Brain microvascular endothelial cell (primary cell): ENCODE measurements around the gene DNAJC13.
"Not testable (repeated sequence)": the region's sequence is repeated elsewhere in the genome, so short reads cannot be mapped to it uniquely, and the experiment has no call there.

ENCODE experiments used
- DNase-seq: peaks from one replicate; pipeline ENCODE4 v3.0.0-alpha.2; 2020
- H3K27ac ChIP-seq: fragments of 250-450 bp; sonication (Bioruptor Pico); 2 replicates; pipeline ENCODE4 v1.5.1; 2020; ENCODE audit warnings: mild to moderate bottlenecking, moderate library complexity
- H3K27me3 ChIP-seq: fragments of 250-450 bp; sonication (Bioruptor Pico); replicated peaks from 2 replicates; pipeline ENCODE4 v1.5.1; 2020; ENCODE audit warnings: mild to moderate bottlenecking
- H3K36me3 ChIP-seq: fragments of 250-450 bp; sonication (Bioruptor Pico); replicated peaks from 2 replicates; pipeline ENCODE4 v1.5.1; 2020; ENCODE audit warnings: mild to moderate bottlenecking
- H3K4me3 ChIP-seq: 2 replicates; pipeline ENCODE4 v1.5.1; 2011; ENCODE audit warnings: low read depth, mild to moderate bottlenecking, control low read depth, low read length, moderate library complexity
- CTCF ChIP-seq: IDR thresholded peaks from 2 replicates; pipeline ENCODE4 v1.5.1; 2011; ENCODE audit warnings: low read depth, mild to moderate bottlenecking, moderate library complexity, low read length, control low read depth, inconsistent platforms; ENCODE audit errors: missing control alignments
- in situ Hi-C: cut with HindIII; loops from 2 replicates; pipeline ENCODE4 v1.10.0; 2017; ENCODE audit warnings: low sequenced_read_pairs, low pct_ligation_motif_present

Gene DNAJC13

DNA sequence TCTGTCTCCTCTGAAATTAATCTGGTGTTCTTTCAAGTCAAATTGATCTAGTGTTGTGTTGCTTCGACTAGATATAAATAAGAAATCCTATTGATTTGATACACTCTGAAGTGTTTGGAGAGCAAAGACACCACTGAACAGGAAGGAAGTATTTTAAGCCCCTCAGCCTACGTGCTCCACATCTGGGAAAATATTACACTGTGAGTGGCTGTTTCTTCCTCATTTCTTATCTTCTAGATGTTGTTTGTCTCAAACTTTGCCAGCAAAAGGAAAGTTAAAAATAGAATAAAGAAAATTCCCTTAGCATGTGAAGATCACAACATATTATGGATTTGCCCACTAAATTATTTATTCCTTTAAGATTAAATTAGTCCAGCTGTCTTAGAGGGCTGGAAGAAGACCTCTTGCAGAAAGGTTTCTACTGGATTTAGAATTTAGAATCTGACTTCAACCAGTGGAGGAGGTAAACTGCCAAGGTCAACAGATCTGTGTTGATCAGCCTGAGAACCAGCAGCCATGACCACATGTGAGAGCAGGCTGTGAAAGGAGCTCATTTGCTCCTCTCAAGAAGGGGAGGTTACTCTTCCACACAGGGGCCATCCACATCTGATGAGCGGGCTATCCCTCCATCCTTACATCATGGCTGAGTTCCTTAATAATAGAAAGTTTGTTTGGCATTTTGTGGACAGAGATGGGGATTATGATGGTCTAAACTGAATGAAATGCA lies 133.4 kb downstream of the DNAJC13 start:
- H3K4me3 ChIP-seq: no peak overlapping the region
- H3K36me3 ChIP-seq: no peaks in the 10 kb centered on the region
- no peak for TF ChIP-seq CTCF
- no peaks in the 10 kb centered on the region for H3K27me3 ChIP-seq
- in situ Hi-C loops: no loop called here
- peak; percentile 24 for DNase-seq
- H3K27ac ChIP-seq: peak overlapping the region; percentile 49

GRCh38 chr3:132553826-132554225 lies 136.5 kb downstream of the DNAJC13 start:
- in situ Hi-C loops: no loop called here
- DNase-seq: no peak
- Histone ChIP-seq H3K4me3 (no peak overlapping the region), H3K27me3 (no peaks in the 10 kb centered on the region), H3K27ac (no peak overlapping the region), H3K36me3 (no peaks in the 10 kb centered on the region)
- no peak for TF ChIP-seq CTCF

- H3K4me3 ChIP-seq: no peak overlapping the region
- H3K27ac ChIP-seq: no peak overlapping the region
- no peaks in the 10 kb centered on the region for H3K27me3 ChIP-seq
- TF ChIP-seq CTCF: no peak
- no peaks in the 10 kb centered on the region for H3K36me3 ChIP-seq
- peak; percentile 57 for DNase-seq
- in situ Hi-C loops: no loop called here
Measured at GRCh38 chr3:132554437-132554836, 137.1 kb downstream of the DNAJC13 start.

DNA sequence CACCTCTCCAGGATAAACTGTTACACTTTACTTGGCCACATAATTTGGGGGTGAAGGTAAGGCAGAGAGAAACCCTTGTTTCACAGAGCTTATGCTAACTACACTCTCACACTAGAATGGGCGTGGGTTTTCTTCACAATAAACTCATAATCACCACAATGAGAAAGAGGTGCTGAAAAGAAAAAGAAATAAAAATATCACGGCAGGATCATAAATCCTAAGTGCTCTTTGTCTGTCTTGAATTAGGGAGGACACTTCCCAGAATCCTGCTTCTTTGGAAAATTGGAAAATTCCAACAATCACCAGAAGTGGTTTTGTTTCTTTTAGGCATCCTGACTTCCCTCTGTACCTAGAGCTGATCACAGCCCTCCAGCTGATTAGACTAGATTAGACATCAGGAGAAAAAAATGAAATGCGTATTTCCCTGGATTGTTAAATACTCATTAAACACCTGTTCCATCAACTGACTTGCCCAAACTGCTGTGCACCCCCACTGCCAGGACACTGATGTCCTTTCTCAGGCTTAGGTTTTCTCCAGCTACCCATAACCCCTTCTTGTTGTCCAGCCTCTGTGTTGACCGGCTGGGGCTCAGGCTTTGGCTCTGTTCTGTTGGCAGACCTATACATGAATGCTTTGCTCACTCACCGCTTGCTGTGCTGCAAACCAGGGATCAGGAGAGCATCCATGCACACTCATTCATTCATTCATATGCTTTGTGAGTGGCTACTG lies 138.2 kb downstream of the DNAJC13 start:
- Histone ChIP-seq H3K27me3 (no peaks in the 10 kb centered on the region), H3K36me3 (no peaks in the 10 kb centered on the region), H3K4me3 (no peak overlapping the region), H3K27ac (no peak overlapping the region)
- no peak for DNase-seq
- in situ Hi-C loops: no loop called here
- TF ChIP-seq CTCF: no peak

GRCh38 chr3:132556036-132556386 lies 138.7 kb downstream of the DNAJC13 start:
- H3K36me3 ChIP-seq, H3K27me3 ChIP-seq, H3K4me3 ChIP-seq, DNase-seq, in situ Hi-C loops, H3K27ac ChIP-seq: not testable (repeated sequence)

GRCh38 chr3:132556508-132557159 lies 139.3 kb downstream of the DNAJC13 start:
- no peak for TF ChIP-seq CTCF
- no peak for DNase-seq
- in situ Hi-C loops: no loop called here
- Histone ChIP-seq H3K27me3 (no peaks in the 10 kb centered on the region), H3K27ac (no peak overlapping the region), H3K4me3 (no peak overlapping the region), H3K36me3 (no peaks in the 10 kb centered on the region)
